Fibroblast of skin of left quadriceps (primary cell): Measurements from ENCODE around the gene FTCD.
"Not testable (repeated sequence)": the region's sequence is repeated elsewhere in the genome, so short reads cannot be mapped to it uniquely, and the experiment has no call there.

Experiments
- DNase-seq, 2 experiments: peaks; one replicate each; pipeline ENCODE4 v3.0.0-alpha.2; 2013; ENCODE audit warnings: low read depth in 2 of 2

FTCD gene

GRCh38 chr21:46111857-46112724, 43.3 kb downstream of the FTCD start:
- no peak for DNase-seq

- no peak for DNase-seq
Measured at GRCh38 chr21:46111193-46111571, 44.2 kb downstream of the FTCD start.

GRCh38 chr21:46110499-46111192, 44.7 kb downstream of the FTCD start:
- DNase-seq, result no peak

GRCh38 chr21:46109313-46110221, 45.8 kb downstream of the FTCD start:
- DNase-seq, result no peak

- DNase-seq, result no peak
Measured at GRCh38 chr21:46108827-46109312, 46.5 kb downstream of the FTCD start.

GRCh38 chr21:46107376-46107775, 48.0 kb downstream of the FTCD start:
- DNase-seq, result not testable (repeated sequence)

GRCh38 chr21:46104104-46104503, 51.3 kb downstream of the FTCD start:
- DNase-seq, result no peak

GRCh38 chr21:46100906-46101305, 54.5 kb downstream of the FTCD start:
- DNase-seq, result no peak

GRCh38 chr21:46100426-46100825, 55.0 kb downstream of the FTCD start:
- peak in 1 of 2 experiments; percentile 50 for DNase-seq

GRCh38 chr21:46100020-46100419, 55.4 kb downstream of the FTCD start:
- no peak for DNase-seq

- DNase-seq, result no peak
Measured at GRCh38 chr21:46099476-46099875, 55.9 kb downstream of the FTCD start.

GRCh38 chr21:46098303-46099141, 56.9 kb downstream of the FTCD start:
- DNase-seq, result no peak

- peak in 1 of 2 experiments; percentile 40 for DNase-seq
Measured at GRCh38 chr21:46097336-46098293, 57.8 kb downstream of the FTCD start, which contains the start of gene COL6A2. Gene COL6A2 (plus strand): TSS chr21:46098112.

GRCh38 chr21:46096596-46097335, 58.6 kb downstream of the FTCD start:
- DNase-seq, result no peak

GRCh38 chr21:46095814-46096595, 59.4 kb downstream of the FTCD start:
- no peak for DNase-seq

- DNase-seq, result no peak
Measured at GRCh38 chr21:46095083-46095719, 60.2 kb downstream of the FTCD start.

- DNase-seq, result no peak
Measured at GRCh38 chr21:46094401-46095082, 60.8 kb downstream of the FTCD start.
